Activated effector memory CD4-positive, alpha-beta T cell treated with anti-CD3 and anti-CD28 coated beads, Interleukin-2, amount 50 U/mL, for 16 hours (primary cell): ENCODE measurements around the gene PCED1B.
"Not testable (repeated sequence)": the region's sequence is repeated elsewhere in the genome, so short reads cannot be mapped to it uniquely, and the experiment has no call there.

ENCODE experiments used
- DNase-seq: peaks from one replicate; pipeline ENCODE4 v3.0.0-alpha.2; 2020

PCED1B gene

DNA sequence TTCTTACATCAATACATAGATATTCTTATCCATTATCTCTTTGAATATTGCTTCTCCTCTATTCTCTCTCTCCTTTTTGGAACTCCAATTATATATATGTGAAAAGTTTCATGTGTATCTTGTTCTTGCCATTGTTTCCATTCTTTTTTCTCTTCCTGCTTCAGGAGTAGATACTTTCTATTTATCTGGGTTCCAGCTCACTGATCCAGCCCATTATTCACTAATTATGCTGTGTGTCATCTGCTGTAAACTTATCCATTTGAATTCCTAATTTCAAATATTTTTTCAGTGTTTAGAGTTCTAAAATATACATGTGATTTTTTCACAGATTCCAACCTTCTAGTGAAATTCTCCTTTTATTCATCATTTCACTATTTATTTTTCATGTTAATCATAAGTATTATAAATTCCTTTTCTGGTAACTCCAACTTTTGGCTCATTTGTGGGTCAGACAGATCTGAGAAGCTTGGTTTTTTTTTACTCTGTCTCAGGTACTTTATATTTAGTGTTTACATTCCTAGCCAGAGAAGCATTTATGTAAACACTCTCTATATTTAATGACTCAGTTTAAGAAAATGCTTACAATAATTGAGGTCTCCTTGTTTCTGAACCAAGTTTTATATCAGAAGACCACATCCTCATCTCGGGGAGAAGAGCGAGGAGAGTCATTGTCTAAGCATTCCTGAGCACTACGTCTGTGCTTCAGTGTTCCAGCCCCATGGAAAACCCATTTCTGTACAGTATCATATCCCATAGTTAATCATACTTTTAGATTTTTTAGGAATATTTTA, 16.2 kb downstream of the PCED1B start:
- DNase-seq = no peak

DNA sequence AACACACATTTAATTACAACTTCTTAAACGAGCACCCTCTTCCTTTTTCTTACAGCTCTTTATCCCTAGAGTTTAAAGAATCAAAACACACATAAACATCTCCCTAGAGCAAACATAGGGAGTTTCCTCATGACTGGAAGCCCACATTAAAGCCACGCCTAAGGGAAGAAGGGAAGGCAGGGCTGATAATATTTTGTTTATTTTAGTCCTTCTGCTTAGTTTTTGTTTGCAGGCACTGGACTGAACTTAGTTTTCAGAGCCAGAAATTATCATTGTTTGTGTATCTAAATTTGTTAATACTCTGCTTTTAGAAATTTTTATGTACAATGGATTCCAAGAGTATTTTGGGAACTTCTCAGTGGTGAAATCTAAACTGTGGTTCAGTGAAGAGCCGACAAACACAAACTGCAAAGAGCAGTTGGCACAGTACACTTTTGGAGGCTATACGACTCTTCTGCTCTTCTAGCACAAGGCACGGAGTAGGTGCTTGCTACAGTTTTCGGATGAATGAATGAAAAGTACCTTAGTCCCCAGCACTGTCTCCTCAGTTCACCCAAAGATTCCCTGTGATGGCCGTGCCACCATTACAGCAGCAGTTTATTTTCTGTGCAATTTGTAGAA, 18.0 kb downstream of the PCED1B start:
- no peak for DNase-seq

DNA sequence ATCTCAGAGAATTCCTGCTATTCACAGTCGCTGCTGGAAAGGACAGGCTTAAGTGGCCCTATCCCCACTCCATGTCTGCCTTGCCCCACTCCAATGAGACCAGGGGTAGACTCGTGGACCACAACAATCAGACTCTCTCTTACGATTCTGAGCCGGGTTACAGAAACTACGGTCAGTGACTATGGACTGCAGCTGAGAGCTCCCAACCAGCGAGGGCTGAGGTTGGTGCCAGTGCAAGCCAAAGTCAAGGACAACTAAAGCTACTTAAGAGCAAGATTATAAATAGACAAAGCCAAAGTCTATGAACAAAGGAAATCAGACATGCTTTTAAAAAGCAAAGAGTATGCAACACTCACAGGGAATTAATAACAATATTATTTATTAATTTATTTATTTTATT, 18.7 kb downstream of the PCED1B start:
- no peak for DNase-seq

DNA sequence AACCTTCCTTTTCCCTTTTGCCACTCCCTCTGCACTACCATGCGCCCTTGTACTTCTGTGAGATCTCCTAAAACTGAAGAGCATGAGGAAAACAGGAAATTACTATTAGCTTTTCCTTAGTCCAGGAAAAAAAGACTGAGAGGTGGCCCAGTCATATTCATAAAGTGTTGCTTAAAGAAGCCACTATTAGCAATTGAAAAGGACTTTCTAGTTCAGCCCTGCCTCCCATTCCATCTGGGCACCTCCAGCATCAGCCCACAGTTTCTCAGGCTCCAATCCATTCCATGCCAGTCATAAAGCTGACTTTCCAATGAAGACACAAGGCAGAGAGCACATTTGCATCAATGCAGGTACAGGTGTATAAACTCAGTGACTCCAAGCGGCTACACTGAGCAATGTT, 20.2 kb downstream of the PCED1B start:
- no peak for DNase-seq

DNA sequence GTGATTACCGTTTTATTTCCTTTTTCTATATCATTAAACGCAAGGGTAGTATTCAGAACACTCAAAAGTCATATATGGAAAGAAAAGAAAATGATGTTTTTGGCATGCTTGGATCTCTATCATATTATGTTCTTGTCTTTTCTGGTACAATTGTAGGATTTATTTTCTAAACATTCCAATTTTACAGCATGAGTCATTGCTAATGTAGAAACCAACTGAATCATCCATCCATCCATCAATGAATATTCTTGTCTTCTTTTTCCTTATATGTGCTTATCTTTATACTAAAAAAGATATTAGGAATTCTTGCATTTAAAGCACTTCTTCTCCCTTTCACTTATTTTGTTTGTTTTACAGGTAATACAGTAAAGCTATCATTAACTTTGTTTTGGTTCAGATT, 20.7 kb downstream of the PCED1B start:
- DNase-seq = no peak

DNA sequence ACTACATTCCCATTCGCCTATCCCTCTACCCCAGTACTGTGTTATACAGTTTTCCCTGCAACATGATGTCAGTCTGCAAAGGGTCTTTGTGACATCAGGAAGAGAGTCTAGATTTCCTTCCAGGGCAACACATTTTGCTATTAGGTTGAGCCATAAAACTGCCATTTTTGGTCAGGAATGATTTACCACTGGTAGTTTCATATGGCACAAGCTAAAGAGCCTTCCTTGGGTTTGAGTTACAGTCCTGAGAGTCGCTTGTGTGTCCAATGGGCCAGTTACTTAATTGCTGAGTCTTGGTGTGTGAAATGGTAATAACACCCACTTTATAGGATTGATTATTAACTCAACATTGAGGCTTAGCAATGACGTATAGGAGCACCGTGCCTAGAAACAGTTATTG, 23.0 kb downstream of the PCED1B start:
- DNase-seq = no peak

DNA sequence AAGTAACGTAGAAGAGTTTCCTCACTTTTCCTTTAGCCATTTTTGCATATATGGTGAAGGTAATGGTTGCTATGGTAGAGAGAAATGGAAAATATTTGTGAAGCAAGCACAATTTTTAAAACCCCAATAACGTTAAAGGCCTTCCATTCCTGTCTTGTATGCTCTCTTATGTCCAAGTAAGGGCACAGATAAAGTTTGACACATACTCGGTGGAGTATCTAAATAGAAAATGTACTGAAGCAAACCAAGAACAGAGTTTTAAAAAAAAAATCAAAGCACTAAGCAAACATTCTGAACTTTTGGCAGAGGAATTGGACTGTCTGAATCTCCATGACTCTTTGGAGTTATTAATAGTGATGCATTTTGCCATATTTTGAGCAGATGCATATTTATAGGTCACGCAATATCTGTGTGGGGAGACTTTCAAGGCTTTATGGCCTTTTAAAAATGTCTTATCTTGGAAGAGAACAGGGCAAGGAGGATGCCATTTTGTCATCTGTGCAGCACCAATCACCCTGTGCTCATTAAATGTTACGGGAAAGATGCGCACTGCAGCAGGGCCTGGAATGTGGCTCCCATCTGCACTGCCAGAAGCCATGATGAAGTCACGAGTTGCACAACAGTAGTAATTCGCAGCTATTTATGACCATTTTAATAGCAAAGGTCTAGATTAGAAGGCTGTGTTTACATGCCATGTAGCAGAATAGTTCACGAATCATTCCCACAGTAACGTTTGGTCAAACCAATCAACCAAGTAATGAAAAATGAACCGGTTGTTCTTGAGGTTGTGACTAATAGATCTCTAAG, 23.6 kb downstream of the PCED1B start:
- no peak for DNase-seq

DNA sequence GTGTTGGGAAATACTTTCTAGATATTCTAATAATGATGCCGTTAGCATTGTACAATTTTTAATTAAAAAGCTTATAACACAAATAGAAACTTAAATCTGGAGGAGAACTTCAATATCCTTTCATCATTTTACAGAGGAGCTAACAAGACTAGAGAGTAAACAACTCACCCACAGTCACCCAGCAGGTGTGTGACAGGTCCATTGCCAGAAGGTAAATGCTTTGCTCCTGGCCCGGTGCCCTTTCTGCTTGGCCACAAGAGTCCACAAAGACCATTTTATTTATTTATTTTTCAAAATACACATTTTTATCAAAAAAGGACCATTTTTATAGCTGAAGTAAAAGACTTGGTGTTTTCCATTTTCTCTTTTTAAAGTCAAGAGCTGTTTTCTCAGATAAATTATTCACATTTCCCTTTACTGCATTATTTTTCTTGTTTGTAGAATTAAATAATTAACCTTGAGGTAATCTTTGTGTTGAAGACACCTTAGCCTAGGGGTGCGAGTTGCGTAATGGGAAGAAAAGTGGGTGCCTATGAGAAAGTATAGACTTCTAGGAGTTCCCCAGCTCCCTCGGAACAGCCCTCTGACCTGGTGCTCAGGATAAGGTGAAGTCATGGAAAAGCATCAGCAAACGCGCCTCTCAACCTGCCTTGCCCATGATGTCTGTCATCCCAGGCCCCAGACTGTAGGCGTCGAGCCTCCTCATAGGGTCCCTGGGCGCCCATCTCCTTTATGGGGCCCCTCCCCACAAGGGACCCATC, 26.7 kb downstream of the PCED1B start:
- no peak for DNase-seq

DNA sequence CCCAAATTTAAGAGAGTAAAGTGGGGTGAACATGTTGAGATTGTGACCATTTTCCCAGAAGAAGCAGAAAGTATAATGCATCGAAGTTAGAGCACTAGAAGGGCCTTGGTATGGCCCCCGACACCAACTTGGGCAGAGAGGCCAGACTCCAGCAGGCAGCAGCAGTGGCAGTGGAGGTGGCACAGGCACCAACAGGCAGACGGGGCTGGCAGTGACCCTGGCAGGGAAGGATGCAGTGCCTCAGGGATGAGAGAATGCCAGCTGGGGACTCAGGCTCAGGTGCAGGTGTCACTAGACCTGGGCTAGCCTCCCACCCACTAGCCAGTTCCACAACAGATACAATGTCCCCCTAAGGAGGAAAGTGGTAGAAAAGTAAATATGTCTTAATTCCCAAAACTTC, 28.0 kb downstream of the PCED1B start:
- no peak for DNase-seq

DNA sequence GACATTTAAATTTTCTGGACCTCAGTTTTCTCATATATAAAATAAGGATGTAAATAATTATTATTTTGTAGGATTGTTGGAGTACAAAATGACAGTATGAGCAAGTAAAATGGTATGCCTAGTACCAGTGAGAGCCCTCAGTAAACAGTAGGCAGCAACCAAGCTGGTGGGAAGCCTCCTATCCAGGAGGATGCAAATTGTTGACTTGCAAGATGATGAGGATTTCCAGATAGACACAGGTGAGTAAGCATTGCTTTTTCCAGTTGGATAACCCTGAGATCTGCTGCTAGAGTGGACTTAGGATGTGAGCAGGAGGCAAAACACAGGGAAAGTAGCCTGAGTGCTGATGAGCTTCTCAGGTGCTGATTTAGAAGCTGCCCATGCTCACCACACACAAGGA, 28.5 kb downstream of the PCED1B start:
- DNase-seq = no peak

DNA sequence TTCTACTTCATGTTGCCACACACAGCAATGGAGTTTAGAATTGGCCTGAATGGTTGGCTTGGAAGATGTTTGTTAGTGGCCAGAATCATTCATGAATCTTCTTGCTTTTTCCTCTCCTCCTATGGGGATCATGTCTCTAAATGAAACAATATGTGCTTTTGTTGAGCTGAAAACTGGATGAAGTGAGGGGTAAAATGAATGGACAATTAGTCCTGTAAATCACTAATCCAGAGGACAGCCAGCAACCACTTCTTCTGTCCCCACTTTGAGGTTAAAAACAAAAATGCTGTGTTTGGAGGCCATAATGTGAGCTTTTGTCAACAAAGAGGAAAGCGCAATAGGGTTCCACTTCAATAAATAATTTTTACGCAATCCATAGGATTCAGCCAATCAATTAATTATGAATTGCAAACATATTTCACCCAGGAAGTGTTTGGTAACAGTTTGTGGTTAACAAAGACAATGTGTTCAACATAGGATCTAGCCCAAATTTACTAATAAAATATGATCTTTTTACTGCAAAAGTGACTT, 30.7 kb downstream of the PCED1B start:
- DNase-seq = no peak

DNA sequence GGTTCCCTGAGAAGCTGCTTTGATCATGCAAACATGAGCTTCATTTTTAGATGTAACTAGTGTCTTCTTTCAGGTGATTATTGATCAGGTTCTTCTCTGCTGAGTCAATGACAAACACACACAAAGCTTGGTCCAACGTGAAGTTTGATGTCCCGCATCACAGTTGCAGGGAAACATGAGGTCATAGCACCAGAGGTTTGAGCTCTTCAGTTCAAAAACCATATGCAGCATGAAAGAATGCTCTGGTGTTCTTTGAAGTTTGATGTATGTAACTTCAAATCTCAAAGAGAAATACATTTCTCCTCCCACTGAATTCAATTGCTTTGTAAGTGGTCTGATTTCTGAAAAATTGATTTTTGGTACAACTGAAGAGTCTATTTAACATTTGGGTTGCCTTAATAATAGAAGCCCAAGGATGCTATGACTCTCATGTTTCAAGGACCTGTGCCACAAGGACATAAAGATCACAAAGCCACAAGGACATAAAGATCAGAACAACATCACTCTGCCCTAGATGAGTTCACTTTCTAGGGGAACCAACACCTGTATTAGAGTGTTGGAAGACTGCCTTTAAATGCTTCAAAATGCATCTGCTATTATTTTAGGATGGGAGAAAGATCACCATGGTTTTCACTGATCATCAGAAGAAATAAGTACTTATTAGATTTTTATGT, 31.4 kb downstream of the PCED1B start:
- DNase-seq = no peak

DNA sequence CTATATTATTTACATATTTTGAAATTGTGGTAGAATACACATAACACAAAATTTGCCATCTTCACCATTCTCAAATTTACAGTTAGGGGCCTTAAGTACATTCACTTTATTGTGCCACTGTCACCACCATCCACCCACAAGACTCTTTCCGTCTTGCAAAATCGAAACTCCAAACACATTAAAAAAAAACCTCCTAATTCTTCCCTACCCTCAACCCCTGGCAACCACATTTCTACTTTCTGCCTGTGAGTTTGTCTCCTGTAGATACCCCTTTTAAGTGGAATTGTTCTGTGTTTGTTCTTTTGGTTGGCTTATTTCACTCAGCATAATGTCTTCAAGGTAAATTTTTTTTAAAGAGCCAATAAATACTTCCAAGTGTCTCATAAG, 32.0 kb downstream of the PCED1B start:
- DNase-seq = no peak

DNA sequence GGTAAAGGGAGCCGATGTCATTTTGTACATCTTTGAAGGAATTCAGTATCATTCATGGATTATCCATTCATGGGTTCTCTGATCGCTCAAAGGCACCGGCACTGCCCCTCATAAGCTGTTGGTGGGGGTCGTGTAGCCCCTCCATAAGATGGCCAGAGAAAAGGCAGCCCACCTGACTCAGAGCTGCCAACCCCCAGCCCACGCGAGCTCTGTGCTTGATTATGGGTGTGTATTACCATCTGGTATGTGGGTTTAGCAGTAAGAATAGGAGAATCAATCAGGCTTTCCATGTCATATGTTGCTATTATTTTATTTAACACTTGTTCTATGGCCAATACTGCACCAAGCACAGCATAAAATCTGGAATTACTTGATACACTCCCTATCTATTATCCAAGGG, 32.4 kb downstream of the PCED1B start:
- no peak for DNase-seq

DNA sequence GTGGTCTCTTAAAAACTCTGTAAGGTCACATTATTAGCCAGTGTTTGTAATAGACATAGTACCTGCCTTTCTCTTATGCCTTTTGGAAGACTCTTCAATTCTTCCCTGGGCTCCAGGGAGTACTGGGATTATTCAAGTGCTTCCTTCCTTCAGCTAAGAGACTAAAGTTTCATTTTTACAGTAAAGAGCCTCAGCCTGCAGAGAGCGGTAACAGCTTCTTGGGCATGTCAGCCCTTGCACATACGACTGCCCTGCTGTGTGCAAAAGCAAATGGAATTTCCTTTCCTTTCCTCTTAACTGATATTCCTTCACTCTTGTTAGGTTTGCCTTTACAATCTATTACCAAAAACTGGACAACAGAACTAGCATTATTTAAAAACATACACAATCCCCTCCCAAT, 33.3 kb downstream of the PCED1B start:
- DNase-seq = no peak

DNA sequence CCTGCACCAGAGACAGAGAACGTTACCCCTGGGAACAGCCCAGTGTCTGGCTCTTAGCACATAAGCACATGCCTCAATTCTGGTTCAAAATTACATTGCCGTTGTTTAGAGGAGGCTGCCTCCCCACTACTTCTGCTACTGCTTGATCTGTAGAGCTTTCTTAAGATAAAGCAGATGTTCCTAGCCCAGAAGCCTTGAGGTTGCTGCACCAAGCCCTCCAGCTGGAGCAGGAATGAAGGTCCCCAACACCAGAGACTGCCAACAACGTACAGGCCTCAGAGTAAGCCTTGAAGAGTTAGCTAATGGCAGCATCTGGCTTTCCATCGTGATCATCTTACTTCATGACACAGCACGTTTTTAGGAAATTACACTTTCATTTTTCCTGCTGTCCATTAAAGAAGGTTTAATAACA, 35.1 kb downstream of the PCED1B start:
- no peak for DNase-seq

DNA sequence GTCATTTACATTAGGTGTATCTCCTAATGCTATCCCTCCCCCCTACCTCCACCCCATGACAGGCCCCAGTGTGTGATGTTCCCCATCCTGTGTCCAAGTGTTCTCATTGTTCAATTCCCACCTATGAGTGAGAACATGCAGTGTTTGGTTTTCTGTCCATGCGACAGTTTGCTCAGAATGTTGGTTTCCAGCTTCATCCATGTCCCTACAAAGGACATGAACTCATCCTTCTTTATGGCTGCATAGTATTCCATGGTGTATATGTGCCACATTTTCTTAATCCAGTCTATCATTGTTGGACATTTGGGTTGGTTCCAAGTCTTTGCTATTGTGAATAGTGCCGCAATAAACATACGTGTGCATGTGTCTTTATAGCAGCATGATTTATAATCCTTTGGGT, 37.9 kb downstream of the PCED1B start:
- DNase-seq = not testable (repeated sequence)

DNA sequence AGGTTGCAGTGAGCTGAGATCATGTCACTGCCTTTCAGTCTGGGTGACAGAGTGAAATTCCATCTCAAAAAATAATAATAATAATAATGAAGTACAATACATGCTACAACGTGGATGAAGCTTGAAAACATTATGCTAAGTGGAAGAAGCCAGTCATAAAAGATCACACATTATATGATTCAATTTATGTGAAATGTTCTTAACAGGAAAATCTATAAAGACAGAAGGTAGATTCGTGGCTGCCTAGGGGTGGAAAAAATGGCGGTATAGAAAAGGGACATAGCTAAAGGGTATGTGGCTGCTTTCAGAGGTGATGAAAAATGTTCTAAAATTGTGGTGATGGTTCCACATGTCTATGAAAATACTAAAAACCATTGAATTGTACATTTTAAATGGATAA, 41.3 kb downstream of the PCED1B start:
- no peak for DNase-seq

DNA sequence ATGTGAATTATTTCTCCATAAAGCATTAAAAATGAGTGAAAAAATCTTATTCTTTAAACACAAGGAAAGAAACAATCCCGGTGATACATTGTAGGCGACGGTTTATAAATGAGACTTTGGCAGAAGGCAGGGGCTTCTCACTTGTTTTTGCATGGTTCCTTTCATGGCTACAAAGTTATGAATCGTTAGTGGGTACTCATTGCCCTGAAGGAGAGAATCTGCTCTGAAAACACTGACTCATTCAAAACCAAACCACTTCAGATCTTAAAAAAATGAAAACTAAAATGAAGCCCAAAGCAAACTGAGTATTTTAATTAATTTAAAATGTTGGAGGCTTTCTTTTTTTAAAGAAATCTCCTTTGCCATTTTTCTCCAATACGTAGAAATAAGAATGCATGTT, 41.7 kb downstream of the PCED1B start:
- no peak for DNase-seq

DNA sequence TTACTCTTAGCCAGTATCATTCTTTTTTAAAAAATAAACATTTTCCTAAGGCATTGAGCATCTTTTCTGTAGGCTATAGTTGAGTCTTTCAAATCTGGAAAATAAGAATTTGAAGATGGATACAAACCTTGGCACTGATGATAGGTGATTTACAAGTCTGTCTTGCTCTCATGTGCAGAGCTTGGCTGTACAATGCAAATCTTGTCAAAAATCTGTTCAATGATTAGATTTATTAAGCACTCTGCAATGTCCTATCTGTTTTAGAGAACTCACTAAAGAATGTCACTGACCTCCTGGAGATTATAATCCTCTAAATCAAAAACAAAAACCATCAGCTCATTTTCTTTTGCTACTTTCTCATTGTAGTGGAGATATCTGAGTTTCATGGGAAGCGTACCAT, 43.2 kb downstream of the PCED1B start:
- DNase-seq = no peak

DNA sequence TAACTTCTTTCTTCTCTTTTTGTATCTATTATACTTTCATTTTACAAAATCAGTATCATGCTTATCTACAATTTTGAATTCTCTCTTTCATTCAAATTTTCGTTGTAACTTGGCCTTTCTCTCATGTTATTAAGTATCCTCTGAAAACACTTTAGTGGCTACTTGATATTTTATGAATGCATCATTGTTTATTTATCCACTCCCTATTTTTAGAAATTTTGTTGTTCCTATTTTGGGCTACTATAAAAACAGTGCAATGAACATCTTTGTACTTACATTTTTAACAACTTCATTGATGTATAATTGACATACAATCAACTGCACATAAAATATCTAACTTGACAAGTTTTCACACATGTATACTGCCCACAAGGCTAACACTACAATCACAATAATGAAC, 44.3 kb downstream of the PCED1B start:
- DNase-seq = no peak

DNA sequence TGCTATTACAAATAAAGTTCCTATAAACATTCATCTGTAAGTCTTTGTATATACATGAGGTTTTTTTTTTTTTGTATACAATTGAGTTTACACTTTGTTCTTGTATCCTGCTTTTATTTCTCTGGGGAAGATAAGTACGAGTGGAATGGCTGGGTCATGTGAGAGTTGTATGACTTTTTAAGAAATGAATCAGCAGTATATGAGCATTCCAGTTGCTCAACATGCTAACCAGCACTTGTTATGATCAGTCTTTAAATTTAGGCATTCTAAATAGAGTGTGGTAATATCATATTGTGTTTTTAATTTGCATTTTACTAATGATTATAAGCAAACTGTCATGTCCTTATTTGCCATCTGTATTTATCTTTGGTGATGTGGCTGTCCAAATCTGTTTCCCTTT, 45.0 kb downstream of the PCED1B start:
- DNase-seq = no peak

DNA sequence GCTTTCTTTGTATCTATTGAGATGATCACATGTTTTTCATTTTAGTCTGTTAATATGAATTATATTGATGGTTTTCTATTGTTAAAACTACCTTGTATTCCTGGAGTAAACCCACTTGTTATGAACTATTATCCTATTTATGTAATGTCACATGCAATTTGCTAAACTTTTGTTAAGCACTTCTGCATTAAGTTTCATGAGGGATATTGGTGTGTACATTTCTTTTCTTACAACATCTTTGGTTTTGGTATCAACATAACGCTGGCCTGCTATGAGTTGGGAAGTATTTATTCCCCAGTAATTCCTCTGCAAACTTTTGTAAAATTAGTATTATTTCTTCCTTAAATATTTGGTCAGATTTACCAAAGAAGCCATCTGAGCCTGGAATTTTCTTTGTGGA, 46.8 kb downstream of the PCED1B start:
- DNase-seq = no peak
